GM12873 (cell line): ENCODE data around the gene NDUFAF7.

Source experiments
- TF ChIP-seq, protein P1 (sequence below): IDR thresholded peaks from 2 replicates; pipeline ENCODE4 v1.5.1; 2012; ENCODE audit warnings: low read depth, mild to moderate bottlenecking, moderate library complexity, low read length, control low read depth; ENCODE audit not compliant: insufficient read depth; ENCODE audit errors: missing control alignments

The NDUFAF7 gene

GRCh38 chr2:37276291-37276690 lies 44.8 kb downstream of the NDUFAF7 start:
- TF ChIP-seq, protein P1, sequence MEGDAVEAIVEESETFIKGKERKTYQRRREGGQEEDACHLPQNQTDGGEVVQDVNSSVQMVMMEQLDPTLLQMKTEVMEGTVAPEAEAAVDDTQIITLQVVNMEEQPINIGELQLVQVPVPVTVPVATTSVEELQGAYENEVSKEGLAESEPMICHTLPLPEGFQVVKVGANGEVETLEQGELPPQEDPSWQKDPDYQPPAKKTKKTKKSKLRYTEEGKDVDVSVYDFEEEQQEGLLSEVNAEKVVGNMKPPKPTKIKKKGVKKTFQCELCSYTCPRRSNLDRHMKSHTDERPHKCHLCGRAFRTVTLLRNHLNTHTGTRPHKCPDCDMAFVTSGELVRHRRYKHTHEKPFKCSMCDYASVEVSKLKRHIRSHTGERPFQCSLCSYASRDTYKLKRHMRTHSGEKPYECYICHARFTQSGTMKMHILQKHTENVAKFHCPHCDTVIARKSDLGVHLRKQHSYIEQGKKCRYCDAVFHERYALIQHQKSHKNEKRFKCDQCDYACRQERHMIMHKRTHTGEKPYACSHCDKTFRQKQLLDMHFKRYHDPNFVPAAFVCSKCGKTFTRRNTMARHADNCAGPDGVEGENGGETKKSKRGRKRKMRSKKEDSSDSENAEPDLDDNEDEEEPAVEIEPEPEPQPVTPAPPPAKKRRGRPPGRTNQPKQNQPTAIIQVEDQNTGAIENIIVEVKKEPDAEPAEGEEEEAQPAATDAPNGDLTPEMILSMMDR = no peak

DNA sequence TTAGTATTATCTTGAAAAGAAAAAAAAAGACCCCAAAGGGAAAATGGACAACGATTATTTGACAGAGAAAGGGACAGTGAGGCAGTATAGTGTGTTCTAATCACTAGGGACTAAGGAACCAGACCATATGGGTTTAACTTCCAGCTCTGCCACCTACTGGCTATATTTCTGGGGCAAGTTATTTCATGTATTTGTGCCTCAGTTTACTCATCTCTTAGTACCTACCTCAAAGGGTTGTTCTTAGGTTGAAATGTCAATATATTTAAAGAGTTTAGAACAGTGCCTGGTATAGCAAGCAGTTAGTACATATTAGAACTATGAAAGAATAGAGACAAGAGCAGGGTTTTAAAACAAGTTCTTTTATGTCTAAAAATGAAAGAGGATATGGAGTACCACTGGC lies 50.5 kb downstream of the NDUFAF7 start:
- TF ChIP-seq, protein P1 = peak; percentile 22

GRCh38 chr2:37282746-37283145 lies 51.3 kb downstream of the NDUFAF7 start:
- TF ChIP-seq, protein P1 = no peak

GRCh38 chr2:37283207-37283606 lies 51.7 kb downstream of the NDUFAF7 start:
- TF ChIP-seq, protein P1 = no peak

- TF ChIP-seq, protein P1 = no peak
Observed at GRCh38 chr2:37284381-37284780, 52.9 kb downstream of the NDUFAF7 start.

DNA sequence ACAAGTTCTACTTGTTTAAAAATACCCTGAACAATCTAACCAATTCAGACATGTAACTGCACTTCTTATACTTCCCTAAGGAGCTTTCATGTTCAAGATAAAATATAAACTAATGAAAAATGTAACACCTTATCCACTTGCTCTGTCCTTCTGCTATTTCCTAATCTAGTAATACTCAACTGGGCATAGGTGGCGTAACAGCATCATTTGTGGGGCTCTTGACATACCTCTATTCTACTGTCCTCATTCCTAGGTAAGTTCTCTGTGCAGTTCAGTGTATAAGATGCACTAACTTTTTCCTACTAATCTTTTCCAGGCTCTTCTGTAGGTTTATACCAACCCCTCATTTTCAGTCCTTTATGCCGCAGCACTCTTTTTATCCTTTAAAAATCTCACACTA lies 56.5 kb downstream of the NDUFAF7 start:
- TF ChIP-seq, protein P1 = peak; percentile 38

GRCh38 chr2:37291680-37292079 lies 60.2 kb downstream of the NDUFAF7 start:
- TF ChIP-seq, protein P1 = no peak

DNA sequence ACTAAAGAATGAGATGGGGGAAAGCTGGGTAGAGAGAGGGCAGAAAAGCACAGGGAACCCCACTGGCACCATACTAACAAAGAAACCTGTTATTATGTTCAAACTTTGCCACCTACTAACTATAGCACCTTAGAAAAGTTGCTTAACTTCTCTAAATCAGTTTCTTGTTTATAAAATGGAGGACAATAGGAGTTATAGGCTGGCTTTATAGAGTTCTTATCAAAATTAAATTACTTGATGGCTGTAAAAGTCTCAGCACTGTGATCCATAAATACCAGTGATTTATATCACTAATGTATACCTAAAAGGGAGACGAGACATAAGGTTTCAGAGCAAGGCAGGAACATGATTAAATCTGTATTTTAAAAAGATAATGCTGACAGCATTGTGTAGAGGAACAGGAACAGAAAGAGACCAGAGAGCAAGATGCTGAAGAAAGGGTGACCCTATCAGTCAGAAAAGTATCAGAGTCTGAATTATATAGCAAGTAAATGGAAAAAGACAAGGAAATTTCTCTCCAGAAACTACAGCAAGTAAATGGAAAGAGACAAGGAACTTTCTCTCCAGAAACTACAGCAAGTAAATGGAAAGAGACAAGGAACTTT lies 64.1 kb downstream of the NDUFAF7 start:
- TF ChIP-seq, protein P1 = no peak
